Right lobe of liver (tissue), 6 donors: ENCODE measurements around the gene ATG5. TPM values are rescaled to one million over a fixed set of nuclear protein-coding genes. Genes with fewer than 3 reads are reported as not detected.

Source experiments
- ATAC-seq, 4 donors: fragments of 200-7000 bp; cut with Tn5 transposase; one replicate each; pipeline ENCODE4 v1.9.1; 2020; ENCODE audit warnings: mild to moderate bottlenecking in 4 of 4, moderate library complexity in 4 of 4
- DNase-seq, 3 donors: peaks; one replicate each; pipeline ENCODE4 v3.0.0-alpha.2; 2020
- H3K27ac ChIP-seq, 3 donors: fragments of 200-600 bp; one replicate each; pipeline ENCODE4 v1.8.0; 2022
- H3K27me3 ChIP-seq, 2 donors: fragments of 200-600 bp; one replicate each; pipeline ENCODE4 v1.8.0; 2022
- H3K36me3 ChIP-seq, 4 donors: fragments of 200-600 bp; sonication (generic) in 1 of 4; one replicate each; pipeline versions ENCODE4 v1.5.1 to v1.8.0; 2017 to 2022; ENCODE audit warnings: control low read depth in 1 of 4
- H3K4me1 ChIP-seq, 4 donors: fragments of 200-600 bp; sonication (generic) in 1 of 4; one replicate each; pipeline versions ENCODE4 v1.5.1 to v1.8.0; 2017 to 2022; ENCODE audit warnings: control low read depth in 1 of 4
- H3K4me3 ChIP-seq, 3 donors: fragments of 200-600 bp; one replicate each; pipeline ENCODE4 v1.8.0; 2022
- H3K9me3 ChIP-seq, 4 donors: fragments of 200-600 bp; sonication (generic) in 1 of 4; one replicate each; pipeline versions ENCODE4 v1.5.1 to v1.8.0; 2017 to 2022; ENCODE audit warnings: control low read depth in 1 of 4
- CTCF ChIP-seq, 4 donors: fragments of 200-600 bp in 3 of 4; fragments of 450-650 bp in 1 of 4; IDR thresholded peaks; one replicate each; pipeline versions ENCODE4 v1.5.1 to v1.8.0; 2016 to 2022; ENCODE audit warnings: antibody characterized with exemption in 4 of 4, mild to moderate bottlenecking in 2 of 4
- POLR2A ChIP-seq: fragments of 450-650 bp; IDR thresholded peaks from one replicate; pipeline ENCODE4 v1.6.1; 2017; ENCODE audit warnings: antibody characterized with exemption, mild to moderate bottlenecking
- WGBS: methylation state at CpG from one replicate; pipeline ENCODE4 v1.1.6; 2018; ENCODE audit warnings: low coverage, low lambda C conversion rate; ENCODE audit not compliant: insufficient coverage; ENCODE audit errors: missing lambda C conversion rate; 5-methylcytosine and 5-hydroxymethylcytosine counted together
- intact Hi-C, 2 donors: fragments of 100-400 bp; cut with DNase I; formaldehyde crosslinking; loops; one replicate each; pipeline versions ENCODE4 v1.11.2 to v1.14.1; 2022
- total RNA-seq, 6 experiments: library from RNA; depleted of rRNA in 2 of 6; stranded (reverse); fragments of >200 nt in 2 of 6; fragmentation: NEBNext Ultra II Directional in 3 of 6; extraction: Animal tissue kit (Norgen Biotek cat#: 25700) in 3 of 6; gene quantifications; one replicate each; pipeline versions ENCODE4 v1.1.0 to v1.2.4, GENCODE V29; 2016 to 2023
- donor health status: DM: no; HTN: yes; CAD: no.
- donor health status: DM: no; HTN: no; CAD: no.
- donor health status: DM: no; HTN: no; CAD: no.
- donor health status: DM: no; HTN: yes; CAD: no.
- donor health status: DM: no; HTN: yes; CAD: no.

ATG5 gene
- total RNA-seq, 6 experiments from 2014 or later, result 12.8 to 27.8 (median 16.3) TPM

- intact Hi-C loops, result no loop called here
- Histone ChIP-seq H3K4me1 (no peaks in the 10 kb centered on the region), H3K27me3 (no peaks in the 10 kb centered on the region), H3K4me3 (no peak overlapping the region), H3K27ac (no peak overlapping the region), H3K9me3 (no peaks in the 10 kb centered on the region), H3K36me3 (no peaks in the 10 kb centered on the region)
- TF ChIP-seq POLR2A, result no peak
- no peak for TF ChIP-seq CTCF (IDR thresholded peaks at IDR 0.05)
- 90% methylated on average over 3 of the region's 3 CpGs for WGBS
- ATAC-seq, result no peak
- no peak for DNase-seq
Measured at GRCh38 chr6:106181664-106182418, 143.7 kb downstream of the ATG5 start.

GRCh38 chr6:106180208-106180607, 145.4 kb downstream of the ATG5 start:
- Histone ChIP-seq H3K9me3 (no peaks in the 10 kb centered on the region), H3K36me3 (no peaks in the 10 kb centered on the region), H3K27me3 (no peaks in the 10 kb centered on the region), H3K4me3 (no peak overlapping the region), H3K4me1 (no peaks in the 10 kb centered on the region), H3K27ac (no peak overlapping the region)
- peak in 2 of 4 donors; percentile 25 to 34 for ATAC-seq
- 58% methylated on average over 4 of the region's 4 CpGs for WGBS
- DNase-seq, result no peak
- intact Hi-C loops, result no loop called here
- TF ChIP-seq POLR2A (no peak), CTCF (IDR thresholded peaks at IDR 0.05) (no peak)

- WGBS, result 48% methylated on average over 3 of the region's 3 CpGs
- no peak overlapping the region for H3K4me3 ChIP-seq
- H3K27me3 ChIP-seq, result no peaks in the 10 kb centered on the region
- DNase-seq (no peak), ATAC-seq (no peak)
- TF ChIP-seq POLR2A, result no peak
- no peak for TF ChIP-seq CTCF (IDR thresholded peaks at IDR 0.05)
- no peaks in the 10 kb centered on the region for H3K36me3 ChIP-seq
- intact Hi-C loops, result no loop called here
- H3K4me1 ChIP-seq, result no peaks in the 10 kb centered on the region
- no peak overlapping the region for H3K27ac ChIP-seq
- no peaks in the 10 kb centered on the region for H3K9me3 ChIP-seq
Measured at GRCh38 chr6:106178900-106179299, 146.7 kb downstream of the ATG5 start.

- DNase-seq (no peak), ATAC-seq (no peak)
- WGBS, result 78% methylated on average over 2 of the region's 2 CpGs
- TF ChIP-seq CTCF (IDR thresholded peaks at IDR 0.05) (no peak), POLR2A (no peak)
- intact Hi-C loops, result no loop called here
- H3K4me1 ChIP-seq, result no peaks in the 10 kb centered on the region
- H3K27me3 ChIP-seq, result no peaks in the 10 kb centered on the region
- no peaks in the 10 kb centered on the region for H3K36me3 ChIP-seq
- no peak overlapping the region for H3K4me3 ChIP-seq
- no peak overlapping the region for H3K27ac ChIP-seq
- no peaks in the 10 kb centered on the region for H3K9me3 ChIP-seq
Measured at GRCh38 chr6:106177786-106178185, 147.8 kb downstream of the ATG5 start.
